Stimulated activated CD4-positive, alpha-beta T cell treated with anti-CD3 and anti-CD28 coated beads, Interleukin-12 subunit alpha, Interleukin-12 subunit beta, amount 100 ng/mL, for 24 hours (primary cell): ENCODE data around the gene GRID2IP.
"Not testable (repeated sequence)": the region's sequence is repeated elsewhere in the genome, so short reads cannot be mapped to it uniquely, and the experiment has no call there.

Source experiments
- DNase-seq, 2 experiments: peaks; one replicate each; pipeline ENCODE4 v3.0.0-alpha.2; 2020; ENCODE audit warnings: low read depth in 2 of 2

The GRID2IP gene

GRCh38 chr7:6551016-6551511 lies at the start of gene GRID2IP:
TSS of gene GRID2IP (minus strand) at chr7:6551461. CDS start at chr7:6551436, 25 bp downstream.
- no peak for DNase-seq

- no peak for DNase-seq
Observed at GRCh38 chr7:6600093-6600492, 48.8 kb upstream of the GRID2IP start.

GRCh38 chr7:6590645-6591110 lies 39.4 kb upstream of the GRID2IP start:
- no peak for DNase-seq

GRCh38 chr7:6589829-6590644 lies 38.8 kb upstream of the GRID2IP start, which contains the start of gene INTS15:
TSS of gene INTS15 (plus strand) at chr7:6590021. CDS start at chr7:6590284, 263 bp downstream.
- peak; percentile 61 to 70 for DNase-seq

- no peak for DNase-seq
Observed at GRCh38 chr7:6589151-6589828, 38.0 kb upstream of the GRID2IP start.

- DNase-seq: no peak
Observed at GRCh38 chr7:6588566-6588965, 37.3 kb upstream of the GRID2IP start.

GRCh38 chr7:6585746-6586432 lies 34.6 kb upstream of the GRID2IP start:
- DNase-seq: not testable (repeated sequence)

- no peak for DNase-seq
Observed at GRCh38 chr7:6579446-6579845, 28.2 kb upstream of the GRID2IP start.

GRCh38 chr7:6578114-6579084 lies 27.1 kb upstream of the GRID2IP start:
- no peak for DNase-seq

GRCh38 chr7:6577369-6578113 lies 26.3 kb upstream of the GRID2IP start, which contains the start of gene ZDHHC4:
TSS of gene ZDHHC4 (plus strand) at chr7:6577454. CDS start at chr7:6580562, 3,108 bp downstream.
- peak; percentile 83 to 85 for DNase-seq

GRCh38 chr7:6576867-6577368 lies 25.7 kb upstream of the GRID2IP start:
- not testable (repeated sequence) for DNase-seq

GRCh38 chr7:6576024-6576866 lies 25.0 kb upstream of the GRID2IP start:
- no peak for DNase-seq

GRCh38 chr7:6575281-6576023 lies 24.2 kb upstream of the GRID2IP start:
- DNase-seq: no peak

- no peak for DNase-seq
Observed at GRCh38 chr7:6571160-6571779, 20.0 kb upstream of the GRID2IP start.

- DNase-seq: no peak
Observed at GRCh38 chr7:6567886-6568285, 16.6 kb upstream of the GRID2IP start.

- no peak for DNase-seq
Observed at GRCh38 chr7:6565655-6566054, 14.4 kb upstream of the GRID2IP start.

- DNase-seq: no peak
Observed at GRCh38 chr7:6563936-6564770, 12.9 kb upstream of the GRID2IP start.
